Ishikawa (cell line): ENCODE results near the gene NR2F1.

Source experiments
- CEBPB ChIP-seq: IDR thresholded peaks from 2 replicates; pipeline ENCODE4 v1.6.1; 2012
- EGR1 ChIP-seq: IDR thresholded peaks from 2 replicates; pipeline ENCODE4 v1.6.1; 2012
- EP300 ChIP-seq: IDR thresholded peaks from 2 replicates; pipeline ENCODE4 v1.6.1; 2012; ENCODE audit warnings: borderline replicate concordance
- FOXM1 ChIP-seq: IDR thresholded peaks from 2 replicates; pipeline ENCODE4 v1.6.1; 2012; ENCODE audit warnings: low read depth, borderline replicate concordance
- NFIC ChIP-seq: IDR thresholded peaks from 2 replicates; pipeline ENCODE4 v1.6.1; 2012
- TF ChIP-seq, protein P1 (sequence below): IDR thresholded peaks from 2 replicates; pipeline ENCODE4 v1.6.1; 2012; ENCODE audit warnings: low read depth, mild to moderate bottlenecking

GRCh38 chr5:93602241-93603077, 19.4 kb downstream of the NR2F1 start:
- TF ChIP-seq, protein P1, sequence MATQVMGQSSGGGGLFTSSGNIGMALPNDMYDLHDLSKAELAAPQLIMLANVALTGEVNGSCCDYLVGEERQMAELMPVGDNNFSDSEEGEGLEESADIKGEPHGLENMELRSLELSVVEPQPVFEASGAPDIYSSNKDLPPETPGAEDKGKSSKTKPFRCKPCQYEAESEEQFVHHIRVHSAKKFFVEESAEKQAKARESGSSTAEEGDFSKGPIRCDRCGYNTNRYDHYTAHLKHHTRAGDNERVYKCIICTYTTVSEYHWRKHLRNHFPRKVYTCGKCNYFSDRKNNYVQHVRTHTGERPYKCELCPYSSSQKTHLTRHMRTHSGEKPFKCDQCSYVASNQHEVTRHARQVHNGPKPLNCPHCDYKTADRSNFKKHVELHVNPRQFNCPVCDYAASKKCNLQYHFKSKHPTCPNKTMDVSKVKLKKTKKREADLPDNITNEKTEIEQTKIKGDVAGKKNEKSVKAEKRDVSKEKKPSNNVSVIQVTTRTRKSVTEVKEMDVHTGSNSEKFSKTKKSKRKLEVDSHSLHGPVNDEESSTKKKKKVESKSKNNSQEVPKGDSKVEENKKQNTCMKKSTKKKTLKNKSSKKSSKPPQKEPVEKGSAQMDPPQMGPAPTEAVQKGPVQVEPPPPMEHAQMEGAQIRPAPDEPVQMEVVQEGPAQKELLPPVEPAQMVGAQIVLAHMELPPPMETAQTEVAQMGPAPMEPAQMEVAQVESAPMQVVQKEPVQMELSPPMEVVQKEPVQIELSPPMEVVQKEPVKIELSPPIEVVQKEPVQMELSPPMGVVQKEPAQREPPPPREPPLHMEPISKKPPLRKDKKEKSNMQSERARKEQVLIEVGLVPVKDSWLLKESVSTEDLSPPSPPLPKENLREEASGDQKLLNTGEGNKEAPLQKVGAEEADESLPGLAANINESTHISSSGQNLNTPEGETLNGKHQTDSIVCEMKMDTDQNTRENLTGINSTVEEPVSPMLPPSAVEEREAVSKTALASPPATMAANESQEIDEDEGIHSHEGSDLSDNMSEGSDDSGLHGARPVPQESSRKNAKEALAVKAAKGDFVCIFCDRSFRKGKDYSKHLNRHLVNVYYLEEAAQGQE: no peak
- no peak for TF ChIP-seq EP300
- TF ChIP-seq CEBPB: no peak
- TF ChIP-seq NFIC: no peak
- TF ChIP-seq FOXM1: no peak
- TF ChIP-seq EGR1: no peak
